ENCODE results near the gene OST4. TPM values are rescaled to one million over a fixed set of nuclear protein-coding genes. Genes with fewer than 3 reads are reported as not detected.

Gene OST4
- polyA plus RNA-seq, 3 donors, result 209 to 635 (median 615) TPM

- Histone ChIP-seq H3K9me3 (replicated peaks in 1 of 2; ENCODE audit: control insufficient read depth in 1 of 2, insufficient read depth in 1 of 2, low read length in 2 of 2) (no peaks in the 10 kb centered on the region), H3K27me3 (ENCODE audit: control insufficient read depth in 2 of 2, insufficient read depth in 2 of 2, low read length in 2 of 2) (no peaks in the 10 kb centered on the region), H3K9ac (ENCODE audit: insufficient read depth, low read length, poor library complexity, severe bottlenecking) (no peak overlapping the region), H3K4me3 (replicated peaks in 1 of 3; ENCODE audit: low read depth in 2 of 3, low read length in 3 of 3) (no peak overlapping the region), H4K20me1 (ENCODE audit: insufficient read depth, low read length) (no peaks in the 10 kb centered on the region), H3K4me1 (ENCODE audit: control insufficient read depth in 1 of 2, insufficient read depth in 2 of 2, low read length in 2 of 2) (peaks cover 23 to 24% of the 10 kb centered on the region in 2 donors), H3K79me2 (ENCODE audit: insufficient read depth, low read length) (no peaks in the 10 kb centered on the region), H3K4me2 (replicated peaks; ENCODE audit: extremely low read depth, low read length, poor library complexity, severe bottlenecking) (no peak overlapping the region), H3K36me3 (replicated peaks in 1 of 2; ENCODE audit: control insufficient read depth in 1 of 2, insufficient read depth in 2 of 2, low read length in 2 of 2) (no peaks in the 10 kb centered on the region), H3K27ac (ENCODE audit: low read depth in 1 of 2, low read length in 2 of 2) (no peak overlapping the region), H2AFZ (ENCODE audit: insufficient read depth, low read depth, low read length, poor library complexity, severe bottlenecking) (no peak overlapping the region)
- 98% methylated on average over 7 of the region's 19 CpGs for WGBS (ENCODE audit: insufficient coverage)
- Mint-ChIP-seq H3K9me3 (no peaks in the 10 kb centered on the region), H3K36me3 (no peaks in the 10 kb centered on the region), H3K27ac (no peak overlapping the region), H3K27me3 (ENCODE audit: low read depth in 3 of 3) (peaks cover 0 to 5% (median 1%) of the 10 kb centered on the region in 3 donors), H3K4me1 (peaks cover 21% of the 10 kb centered on the region), H3K4me3 (no peak overlapping the region)
- no peak for TF ChIP-seq CTCF (IDR thresholded peaks at IDR 0.05)
- intact Hi-C loops (cut with micrococcal nuclease), result loop anchor here (2.0 to 5.0 kb wide), 5 partner anchors 33 to 203 kb away; partner anchors contain the start of genes PREB (in 2 of the 2), ATRAID (in 1 of the 2), SLC5A6 (in 1 of the 2) and TRIM54 (in 1 of the 2)
- no peak for DNase-seq
Observed at GRCh38 chr2:27099334-27099955, 28.0 kb upstream of the OST4 start.

- H3K4me2 ChIP-seq (replicated peaks; ENCODE audit: extremely low read depth, low read length, poor library complexity, severe bottlenecking), result peak overlapping the region; percentile 87
- Mint-ChIP-seq H3K4me1 (peaks cover 21% of the 10 kb centered on the region), H3K27me3 (ENCODE audit: low read depth in 3 of 3) (peaks cover 0 to 3% (median 3%) of the 10 kb centered on the region in 3 donors), H3K4me3 (no peak overlapping the region), H3K9me3 (no peaks in the 10 kb centered on the region), H3K36me3 (no peaks in the 10 kb centered on the region), H3K27ac (peak overlapping the region; percentile 14 to 96 (median 88))
- no peak overlapping the region for H3K9ac ChIP-seq (ENCODE audit: insufficient read depth, low read length, poor library complexity, severe bottlenecking)
- H3K27ac ChIP-seq (ENCODE audit: low read depth in 1 of 2, low read length in 2 of 2), result peak overlapping the region; percentile 21 to 77
- H2AFZ ChIP-seq (ENCODE audit: insufficient read depth, low read depth, low read length, poor library complexity, severe bottlenecking), result peak overlapping the region; percentile 97
- no peaks in the 10 kb centered on the region for H3K27me3 ChIP-seq (ENCODE audit: control insufficient read depth in 2 of 2, insufficient read depth in 2 of 2, low read length in 2 of 2)
- peaks cover 23 to 24% of the 10 kb centered on the region in 2 donors for H3K4me1 ChIP-seq (ENCODE audit: control insufficient read depth in 1 of 2, insufficient read depth in 2 of 2, low read length in 2 of 2)
- H4K20me1 ChIP-seq (ENCODE audit: insufficient read depth, low read length), result no peaks in the 10 kb centered on the region
- H3K9me3 ChIP-seq (replicated peaks in 1 of 2; ENCODE audit: control insufficient read depth in 1 of 2, insufficient read depth in 1 of 2, low read length in 2 of 2), result no peaks in the 10 kb centered on the region
- DNase-seq, result no peak
- H3K79me2 ChIP-seq (ENCODE audit: insufficient read depth, low read length), result no peaks in the 10 kb centered on the region
- H3K4me3 ChIP-seq (replicated peaks in 1 of 3; ENCODE audit: low read depth in 2 of 3, low read length in 3 of 3), result no peak overlapping the region
- intact Hi-C loops (cut with micrococcal nuclease), result loop anchor here (5.0 kb wide), 4 partner anchors 35 to 205 kb away; partner anchors contain the start of genes PREB (in 2 of the 2), ATRAID (in 1 of the 2), SLC5A6 (in 1 of the 2) and TRIM54 (in 1 of the 2)
- WGBS (ENCODE audit: insufficient coverage), result 97% methylated on average over 9 of the region's 14 CpGs
- H3K36me3 ChIP-seq (replicated peaks in 1 of 2; ENCODE audit: control insufficient read depth in 1 of 2, insufficient read depth in 2 of 2, low read length in 2 of 2), result no peaks in the 10 kb centered on the region
- TF ChIP-seq CTCF (IDR thresholded peaks at IDR 0.05), result no peak
Observed at GRCh38 chr2:27097341-27097740, 25.9 kb upstream of the OST4 start.

Data from CD14-positive monocyte (primary cell).